Activated naive CD8-positive, alpha-beta T cell treated with anti-CD3 and anti-CD28 coated beads, Interleukin-2, amount 50 U/mL, for 16 hours (primary cell): ENCODE data around the gene ADAMTS3.
"Not testable (repeated sequence)": the region's sequence is repeated elsewhere in the genome, so short reads cannot be mapped to it uniquely, and the experiment has no call there.

Source experiments
- DNase-seq: peaks from one replicate; pipeline ENCODE4 v3.0.0-alpha.2; 2020; ENCODE audit warnings: low read depth, low spot score

Gene ADAMTS3

DNA sequence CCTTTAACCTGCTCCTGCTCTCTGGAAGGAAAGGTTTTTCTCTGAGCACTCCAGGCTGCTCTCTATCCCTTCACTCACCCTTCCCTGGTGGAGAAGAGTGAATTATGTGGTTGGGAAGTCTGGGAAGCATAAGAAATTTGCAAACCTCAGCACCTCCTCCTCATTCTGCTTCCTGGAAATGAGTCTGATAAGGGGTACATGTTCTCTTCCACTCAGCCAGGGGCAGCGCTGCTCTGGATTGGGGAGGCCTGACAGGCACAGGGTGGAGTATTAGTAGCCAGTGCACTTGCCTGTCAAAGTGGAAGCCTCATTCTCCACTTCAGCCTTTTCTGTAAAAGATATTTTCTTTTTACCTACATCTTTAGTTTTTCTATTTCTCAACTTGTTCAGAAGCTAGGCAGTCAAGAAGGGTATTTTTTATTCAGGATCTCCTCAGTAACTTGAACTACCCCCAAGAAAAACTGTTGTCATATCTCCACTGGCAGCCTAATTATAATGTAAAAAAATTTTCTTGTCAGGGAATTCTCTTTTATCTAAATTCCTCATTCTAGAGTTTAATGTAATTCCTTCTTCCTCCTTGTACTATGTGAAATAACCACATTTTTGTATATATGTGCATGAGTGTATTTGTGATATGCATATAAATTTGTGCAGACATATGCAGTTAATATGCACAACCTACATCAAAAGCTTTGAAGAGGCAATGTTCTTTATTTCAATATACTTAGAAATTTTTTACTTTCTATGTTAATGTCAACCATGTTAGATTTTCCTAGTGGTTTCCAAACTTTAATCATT, 15.3 kb downstream of the ADAMTS3 start:
- no peak for DNase-seq

GRCh38 chr4:72552447-72552846, 16.6 kb downstream of the ADAMTS3 start:
- DNase-seq: no peak

DNA sequence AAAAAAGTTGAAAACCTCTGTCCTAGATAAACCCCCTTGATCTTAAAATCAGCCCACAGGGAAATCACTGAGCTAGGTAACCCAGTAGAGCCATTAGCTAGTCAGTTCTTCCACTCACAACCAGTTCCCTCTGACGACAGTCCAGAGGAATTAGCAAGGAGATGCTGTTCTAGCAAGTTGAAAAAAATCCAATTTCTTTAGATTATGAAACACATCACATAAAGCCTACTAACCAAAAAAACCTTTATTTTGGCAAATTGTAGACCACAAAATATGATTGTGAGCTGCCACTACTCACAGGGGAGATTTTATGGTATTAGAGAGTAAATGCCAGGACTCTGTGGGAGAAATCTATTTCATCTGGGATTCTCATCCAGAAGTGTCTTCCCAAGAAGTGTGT, 22.6 kb downstream of the ADAMTS3 start:
- DNase-seq: no peak

- DNase-seq: not testable (repeated sequence)
Observed at GRCh38 chr4:72540694-72541093, 28.3 kb downstream of the ADAMTS3 start.

- no peak for DNase-seq
Observed at GRCh38 chr4:72538006-72538405, 31.0 kb downstream of the ADAMTS3 start.

DNA sequence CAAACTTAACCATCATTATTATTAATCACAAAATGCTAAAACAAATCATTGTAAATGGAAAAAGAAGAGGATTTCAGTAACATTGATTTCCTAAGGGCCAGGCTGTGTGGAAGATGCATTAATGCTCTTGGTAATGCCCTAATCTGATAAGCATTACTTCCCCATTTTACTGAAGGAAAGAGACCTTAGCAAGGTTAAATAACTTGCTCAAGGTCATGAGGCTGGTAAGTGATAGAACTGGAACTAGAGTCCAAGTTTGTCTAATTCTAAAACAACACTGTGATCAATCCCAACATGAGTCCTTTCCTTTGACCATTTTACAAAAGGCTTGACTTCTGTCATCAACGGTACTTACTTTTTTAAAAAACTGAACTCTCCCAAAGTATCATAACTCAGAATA, 32.6 kb downstream of the ADAMTS3 start:
- DNase-seq: no peak

DNA sequence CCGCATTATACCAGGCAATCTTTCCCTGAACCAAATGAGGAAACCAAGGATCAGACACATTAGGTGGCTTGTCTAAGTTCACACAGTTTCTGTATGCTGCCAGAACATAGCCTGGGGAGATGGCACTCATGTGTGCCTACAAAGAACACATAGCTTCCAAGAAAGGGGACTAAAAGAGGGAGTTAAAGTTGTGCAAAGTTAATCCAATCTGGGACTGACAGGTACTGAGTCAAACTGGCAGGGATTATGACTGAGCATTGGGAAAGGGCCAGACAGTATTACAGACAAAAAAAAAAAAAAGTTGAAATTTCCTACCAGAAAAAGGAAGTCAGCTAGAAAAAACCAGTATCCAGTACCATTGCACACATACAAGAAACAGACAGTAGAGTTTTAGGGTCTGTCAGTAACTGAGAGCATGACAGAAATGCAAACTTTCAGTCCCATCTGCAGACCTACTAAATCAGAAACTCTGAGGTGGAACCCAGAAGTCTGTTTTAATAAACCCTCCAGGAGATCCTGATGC, 37.2 kb downstream of the ADAMTS3 start:
- no peak for DNase-seq

DNA sequence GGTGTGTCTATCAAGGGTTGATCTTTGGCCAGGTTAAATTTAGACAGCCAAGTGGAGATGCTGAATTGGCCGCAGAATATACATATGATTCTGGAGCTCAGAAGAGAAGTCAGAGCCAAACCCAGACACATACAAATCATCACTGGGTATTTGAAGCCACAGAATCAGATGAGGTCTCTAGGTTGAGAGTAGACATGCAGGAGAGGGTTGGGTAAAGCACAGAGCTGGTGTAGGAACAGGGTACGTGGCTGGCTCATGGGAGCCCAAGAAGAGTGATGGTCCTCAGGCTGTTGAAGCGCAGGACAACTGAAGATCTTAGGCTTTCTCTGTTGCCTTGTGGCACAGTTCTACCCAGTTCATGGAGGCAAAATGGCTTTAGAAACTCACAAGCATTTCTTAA, 37.7 kb downstream of the ADAMTS3 start:
- no peak for DNase-seq

DNA sequence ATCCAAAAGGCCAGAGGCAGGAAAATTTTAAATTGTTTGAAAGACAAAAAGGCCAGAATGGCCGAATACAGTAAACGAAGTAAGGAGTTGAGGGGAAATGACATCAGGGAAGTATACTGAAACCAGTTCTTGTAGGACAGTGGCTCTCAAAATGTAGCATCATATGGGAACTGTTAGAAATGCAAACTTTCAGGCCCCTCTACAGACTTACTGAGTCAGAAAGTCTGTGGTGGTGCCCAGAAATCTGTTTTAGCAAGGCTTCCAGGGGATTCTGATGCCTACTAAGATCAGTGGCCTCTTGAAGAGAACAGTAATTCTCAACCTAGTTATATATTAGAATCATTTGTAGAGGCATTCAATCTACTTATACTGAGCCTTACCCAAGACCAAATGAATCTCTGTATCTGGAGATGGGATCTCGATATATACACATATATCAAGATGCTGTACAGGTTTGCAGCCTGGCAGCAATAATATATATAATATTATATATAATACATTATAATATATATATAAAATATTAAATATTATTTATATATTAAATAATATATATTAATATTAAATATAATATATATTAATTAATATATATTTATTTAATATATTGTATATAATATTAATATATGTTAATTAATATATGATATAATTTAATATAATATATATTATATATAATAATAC, 39.7 kb downstream of the ADAMTS3 start:
- DNase-seq: no peak

- DNase-seq: no peak
Observed at GRCh38 chr4:72527038-72527646, 41.9 kb downstream of the ADAMTS3 start.

GRCh38 chr4:72525938-72526337, 43.1 kb downstream of the ADAMTS3 start:
- DNase-seq: no peak

DNA sequence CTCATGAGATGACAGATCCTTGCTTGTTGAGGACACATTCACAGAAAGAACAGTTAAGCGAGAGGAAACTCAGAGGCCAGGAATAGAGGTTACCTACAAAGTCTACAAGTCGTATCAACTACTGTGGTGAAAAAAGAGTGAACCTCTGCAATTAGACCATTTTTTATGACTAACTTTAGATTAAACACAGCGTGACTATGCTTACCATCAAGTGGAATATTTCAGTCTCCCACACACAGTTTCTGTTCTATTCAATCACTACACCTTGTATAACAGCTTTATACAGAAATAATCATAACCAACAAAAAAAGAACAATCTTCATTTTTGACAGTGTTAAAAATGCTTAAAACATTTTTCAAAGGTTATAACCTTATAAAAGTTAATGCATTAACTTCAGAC, 46.6 kb downstream of the ADAMTS3 start:
- DNase-seq: no peak

DNA sequence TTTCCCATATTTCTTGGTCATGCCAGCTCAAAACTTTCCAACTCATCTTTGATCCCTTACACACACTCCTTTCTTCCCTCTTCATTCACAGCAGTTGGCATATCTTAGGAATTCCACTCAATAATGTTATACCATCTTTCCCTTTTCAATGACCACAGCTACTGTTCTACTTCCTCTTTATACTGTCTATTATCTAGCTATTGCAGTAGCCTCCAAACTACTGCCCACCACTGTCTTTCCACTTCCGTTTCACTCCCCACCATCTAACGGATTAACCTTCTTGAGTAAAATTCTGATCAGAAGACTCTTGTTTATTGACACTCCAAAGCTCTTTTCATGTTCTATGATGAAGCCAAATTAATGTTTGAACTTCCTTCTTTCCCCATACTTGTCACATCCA, 55.8 kb downstream of the ADAMTS3 start:
- DNase-seq: no peak

DNA sequence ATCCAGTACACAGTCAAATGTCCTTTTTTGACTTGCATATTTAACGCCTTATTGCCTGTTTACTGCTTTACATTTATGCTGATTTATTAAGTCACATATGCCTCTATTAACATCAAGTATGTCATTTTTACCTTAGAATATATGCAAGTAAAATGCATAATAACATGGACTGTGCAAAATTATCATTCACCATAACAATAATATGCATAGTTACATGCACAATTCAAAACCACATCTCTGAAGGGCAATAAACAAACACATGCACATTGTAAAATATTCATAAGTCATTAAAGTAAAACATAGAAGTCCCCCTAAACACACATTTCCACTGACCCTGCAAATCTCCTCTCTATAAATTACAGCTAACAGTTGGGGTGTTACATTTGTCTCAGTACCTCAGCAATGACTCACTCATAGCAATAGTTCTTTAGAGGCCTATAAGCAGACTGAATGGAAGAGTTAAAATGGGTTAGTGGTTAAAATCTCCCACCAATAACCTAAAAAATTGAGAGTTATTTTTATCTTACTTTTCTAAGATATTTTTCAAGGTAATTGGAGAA, 61.1 kb downstream of the ADAMTS3 start:
- DNase-seq: no peak

DNA sequence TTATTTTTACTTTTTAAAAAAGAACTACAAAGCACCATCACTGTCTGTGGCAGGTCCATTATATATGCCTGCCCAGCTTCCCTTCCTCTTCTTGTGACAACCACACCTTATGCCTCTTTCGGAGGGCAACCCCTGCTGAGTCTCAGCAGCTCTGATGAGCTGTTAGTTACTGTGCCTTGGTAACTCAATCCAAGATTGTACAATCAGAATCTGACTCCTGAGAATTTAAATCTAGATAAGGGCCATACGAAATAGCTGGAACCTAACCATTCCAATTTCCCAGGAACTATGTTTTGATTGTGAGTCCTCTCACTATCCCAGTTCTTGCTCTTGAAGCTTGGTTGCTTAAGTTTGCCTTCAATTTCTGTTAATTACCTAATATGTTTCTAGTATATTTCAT, 61.9 kb downstream of the ADAMTS3 start:
- no peak for DNase-seq

GRCh38 chr4:72505314-72505744, 63.7 kb downstream of the ADAMTS3 start:
- no peak for DNase-seq

DNA sequence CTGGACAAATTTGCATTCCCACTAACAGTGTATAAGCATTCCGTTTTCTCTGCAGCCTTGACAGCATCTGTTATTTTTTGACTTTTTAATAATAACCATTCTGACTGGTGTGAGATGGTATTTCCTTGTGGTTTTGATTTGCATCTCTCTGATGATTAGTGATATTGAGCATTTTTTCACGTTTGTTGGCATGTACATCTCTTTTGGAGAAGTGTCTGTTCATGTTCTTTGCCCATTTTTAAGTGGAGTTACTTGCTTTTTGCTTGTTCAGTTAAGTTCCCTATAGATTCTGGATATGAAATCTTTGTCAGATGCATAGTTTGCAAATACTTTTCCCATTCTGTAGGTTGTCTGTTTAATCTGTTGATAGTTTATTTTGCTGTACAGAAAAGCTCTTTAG, 68.8 kb downstream of the ADAMTS3 start:
- DNase-seq: no peak

- DNase-seq: no peak
Observed at GRCh38 chr4:72496119-72496518, 72.9 kb downstream of the ADAMTS3 start.

DNA sequence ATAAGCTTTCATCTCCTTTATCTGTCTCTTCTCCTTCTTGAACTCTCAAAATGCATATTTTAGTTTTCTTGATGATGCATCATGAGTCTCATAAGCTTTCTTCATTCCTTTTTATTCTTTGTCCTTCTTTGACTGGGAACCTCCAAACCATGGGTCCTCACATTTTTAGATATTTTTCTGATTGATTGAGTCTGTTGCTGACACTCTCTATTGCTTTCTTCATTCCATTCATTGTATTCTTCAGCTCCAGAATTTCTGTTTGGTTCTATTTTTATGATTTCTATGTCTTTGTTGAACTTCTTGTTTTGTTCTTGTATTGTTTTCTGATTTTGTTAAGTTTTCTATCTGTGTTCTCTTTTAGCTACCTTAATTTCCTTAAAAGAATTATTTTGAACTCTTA, 74.9 kb downstream of the ADAMTS3 start:
- DNase-seq: no peak

DNA sequence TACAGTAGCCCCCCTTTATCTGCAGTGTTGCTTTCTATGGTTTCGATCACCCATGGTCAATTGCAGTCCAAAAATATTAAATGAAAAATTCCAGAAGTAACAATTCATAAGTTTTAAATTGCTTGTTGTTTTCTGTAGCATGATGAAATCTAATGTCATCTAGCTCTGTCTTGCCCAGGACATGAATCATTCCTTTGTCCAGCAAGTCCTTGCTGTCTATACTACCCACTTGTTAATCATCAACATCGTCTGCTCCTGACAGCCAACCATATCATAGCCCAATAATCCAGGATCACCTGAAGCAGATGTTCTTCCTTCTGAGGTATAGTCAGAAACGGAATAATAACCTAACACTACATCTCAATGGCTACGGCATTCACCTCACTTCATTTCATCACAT, 79.8 kb downstream of the ADAMTS3 start:
- no peak for DNase-seq

- no peak for DNase-seq
Observed at GRCh38 chr4:72486991-72487390, 82.0 kb downstream of the ADAMTS3 start.

GRCh38 chr4:72484981-72485380, 84.0 kb downstream of the ADAMTS3 start:
- DNase-seq: no peak
